Neural cell (in vitro differentiated cells): ENCODE results near the gene LRBA. TPM values are rescaled to one million over a fixed set of nuclear protein-coding genes. Genes with fewer than 3 reads are reported as not detected.

Source experiments
- H2AFZ ChIP-seq: fragments of 200-600, 300-800 bp; sonication (generic), shearing (Covaris generic); 2 replicates; pipeline ENCODE4 v1.6.0; 2014; ENCODE audit warnings: low read depth, mild to moderate bottlenecking, antibody characterized with exemption, low read length, moderate library complexity
- H3F3A ChIP-seq: fragments of 200-600 bp; shearing (Covaris generic); 2 replicates; pipeline ENCODE4 v1.6.1; 2016; ENCODE audit warnings: mild to moderate bottlenecking, moderate library complexity, mixed read lengths, antibody characterized with exemption, low read length; ENCODE audit not compliant: insufficient read depth, poor library complexity, severe bottlenecking
- H3K27ac ChIP-seq: fragments of 200-600, 300-800 bp; sonication (generic), shearing (Covaris generic); 2 replicates; pipeline ENCODE4 v1.5.1; 2014; ENCODE audit warnings: mild to moderate bottlenecking, low read length, moderate library complexity
- H3K27me3 ChIP-seq: fragments of 300-800, 200-600 bp; sonication (generic), shearing (Covaris generic); 2 replicates; pipeline ENCODE4 v1.6.0; 2014; ENCODE audit warnings: mild to moderate bottlenecking, low read depth, low read length, moderate library complexity; ENCODE audit not compliant: insufficient read depth
- H3K36me3 ChIP-seq: fragments of 300-800, 200-600 bp; sonication (generic), shearing (Covaris generic); 2 replicates; pipeline ENCODE4 v1.5.1; 2014; ENCODE audit warnings: mild to moderate bottlenecking, antibody characterized with exemption, low read length, moderate library complexity; ENCODE audit not compliant: insufficient read depth
- H3K4me2 ChIP-seq: fragments of 300-800, 200-600 bp; sonication (generic), shearing (Covaris generic); 2 replicates; pipeline ENCODE4 v1.6.0; 2014; ENCODE audit warnings: mild to moderate bottlenecking, low read length
- H3K4me3 ChIP-seq: fragments of 300-800, 200-600 bp; sonication (generic), shearing (Covaris generic); 2 replicates; pipeline ENCODE4 v1.5.1; 2014; ENCODE audit warnings: mild to moderate bottlenecking, low read length, moderate library complexity
- H3K79me2 ChIP-seq: fragments of 200-600 bp; shearing (Covaris generic); replicated peaks from 2 replicates; pipeline ENCODE4 v1.6.0; 2014; ENCODE audit warnings: mild to moderate bottlenecking, low read length, moderate library complexity; ENCODE audit not compliant: insufficient read depth
- H3K9ac ChIP-seq: fragments of 300-800, 200-600 bp; sonication (generic), shearing (Covaris generic); 2 replicates; pipeline ENCODE4 v1.6.1; 2016; ENCODE audit warnings: mild to moderate bottlenecking, low read length, mixed read lengths
- H3K9me2 ChIP-seq: fragments of 200-600 bp; shearing (Covaris generic); 2 replicates; pipeline ENCODE4 v1.6.1; 2016; ENCODE audit warnings: mild to moderate bottlenecking, low read length, mixed read lengths; ENCODE audit not compliant: insufficient read depth
- H3K9me3 ChIP-seq: fragments of 200-600, 300-800 bp; sonication (generic), shearing (Covaris generic); 2 replicates; pipeline ENCODE4 v1.6.1; 2016; ENCODE audit warnings: mild to moderate bottlenecking, mixed run types, low read length, moderate library complexity, mixed read lengths
- H4K20me1 ChIP-seq: fragments of 200-600 bp; shearing (Covaris generic); 2 replicates; pipeline ENCODE4 v1.6.1; 2016; ENCODE audit warnings: mild to moderate bottlenecking, mixed run types; ENCODE audit not compliant: insufficient read depth
- EP300 ChIP-seq: fragments of 450-650 bp; conservative IDR thresholded peaks from 2 replicates; pipeline ENCODE4 v1.6.1; 2014; ENCODE audit warnings: antibody characterized with exemption, mild to moderate bottlenecking, moderate library complexity; ENCODE audit not compliant: poor library complexity, severe bottlenecking
- EZH2 ChIP-seq: fragments of 200-600, 300-800 bp; shearing (Covaris generic), sonication (generic); IDR thresholded peaks from 2 replicates; pipeline ENCODE4 v1.6.1; 2014; ENCODE audit warnings: antibody characterized with exemption, low read length, borderline replicate concordance, mild to moderate bottlenecking; ENCODE audit not compliant: insufficient read depth, poor library complexity, severe bottlenecking
- MXI1 ChIP-seq: fragments of 450-650 bp; conservative IDR thresholded peaks from 2 replicates; pipeline ENCODE4 v1.6.1; 2014; ENCODE audit warnings: antibody characterized with exemption, mild to moderate bottlenecking; ENCODE audit not compliant: poor library complexity, severe bottlenecking
- POLR2AphosphoS5 ChIP-seq: IDR thresholded peaks from 2 replicates; pipeline ENCODE4 v1.6.1; 2012
- RAD21 ChIP-seq: fragments of 450-650 bp; conservative IDR thresholded peaks from 2 replicates; pipeline ENCODE4 v1.6.1; 2014; ENCODE audit warnings: antibody characterized with exemption, mild to moderate bottlenecking, moderate library complexity
- REST ChIP-seq: IDR thresholded peaks from 2 replicates; pipeline ENCODE4 v1.6.1; 2012; ENCODE audit warnings: borderline replicate concordance
- SMC3 ChIP-seq: fragments of 450-650 bp; conservative IDR thresholded peaks from 2 replicates; pipeline ENCODE4 v1.6.1; 2014; ENCODE audit warnings: antibody characterized with exemption, mild to moderate bottlenecking, moderate library complexity; ENCODE audit not compliant: poor library complexity
- TAF1 ChIP-seq: IDR thresholded peaks from 2 replicates; pipeline ENCODE4 v1.6.1; 2012; ENCODE audit warnings: low read depth
- polyA plus RNA-seq: library from polyadenylated mRNA; depleted of rRNA; stranded (reverse); fragments of >200 nt; gene quantifications from 2 replicates; pipeline ENCODE4 v1.2.3, GENCODE V29; 2014
- TF ChIP-seq, protein P1 (sequence below): fragments of 450-650 bp; IDR thresholded peaks from 2 replicates; pipeline ENCODE4 v1.5.1; 2014; ENCODE audit warnings: antibody characterized with exemption, mild to moderate bottlenecking, moderate library complexity; ENCODE audit not compliant: poor library complexity, severe bottlenecking

Gene LRBA
- polyA plus RNA-seq, 1 donor from 2014 or later = 7.1 TPM

DNA sequence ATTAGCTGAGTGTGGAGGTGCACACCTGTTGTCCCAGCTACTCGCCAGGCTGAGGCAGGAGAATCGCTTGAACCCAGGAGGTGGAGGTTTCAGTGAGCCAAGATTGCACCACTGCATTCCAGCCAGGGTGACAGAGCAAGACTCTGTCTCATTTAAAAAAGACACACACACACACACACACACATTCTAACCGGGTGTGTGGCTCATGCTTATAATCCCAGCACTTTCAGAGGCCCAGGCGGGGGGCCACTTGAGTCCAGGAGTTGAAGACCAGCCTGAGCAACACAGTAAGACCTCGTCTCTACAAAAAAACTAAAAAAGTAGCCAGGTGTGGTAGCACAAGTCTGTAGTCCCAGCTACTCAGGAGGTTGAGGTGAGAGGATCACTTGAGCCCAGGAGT, 152.3 kb downstream of the LRBA start:
- Histone ChIP-seq H3K4me2 (no peak overlapping the region), H3K9me2 (no peaks in the 10 kb centered on the region), H3K9ac (no peak overlapping the region), H4K20me1 (no peaks in the 10 kb centered on the region), H3K27me3 (no peaks in the 10 kb centered on the region), H3K79me2 (no peaks in the 10 kb centered on the region), H3K27ac (no peak overlapping the region), H3F3A (no peaks in the 10 kb centered on the region), H3K4me3 (no peak overlapping the region), H3K9me3 (no peaks in the 10 kb centered on the region), H3K36me3 (no peaks in the 10 kb centered on the region), H2AFZ (no peak overlapping the region)
- no peak for TF ChIP-seq EZH2
- TF ChIP-seq POLR2AphosphoS5 = no peak
- TF ChIP-seq RAD21 = no peak
- no peak for TF ChIP-seq TAF1
- no peak for TF ChIP-seq MXI1
- no peak for TF ChIP-seq REST
- TF ChIP-seq SMC3 = no peak
- no peak for TF ChIP-seq EP300
- TF ChIP-seq, protein P1, sequence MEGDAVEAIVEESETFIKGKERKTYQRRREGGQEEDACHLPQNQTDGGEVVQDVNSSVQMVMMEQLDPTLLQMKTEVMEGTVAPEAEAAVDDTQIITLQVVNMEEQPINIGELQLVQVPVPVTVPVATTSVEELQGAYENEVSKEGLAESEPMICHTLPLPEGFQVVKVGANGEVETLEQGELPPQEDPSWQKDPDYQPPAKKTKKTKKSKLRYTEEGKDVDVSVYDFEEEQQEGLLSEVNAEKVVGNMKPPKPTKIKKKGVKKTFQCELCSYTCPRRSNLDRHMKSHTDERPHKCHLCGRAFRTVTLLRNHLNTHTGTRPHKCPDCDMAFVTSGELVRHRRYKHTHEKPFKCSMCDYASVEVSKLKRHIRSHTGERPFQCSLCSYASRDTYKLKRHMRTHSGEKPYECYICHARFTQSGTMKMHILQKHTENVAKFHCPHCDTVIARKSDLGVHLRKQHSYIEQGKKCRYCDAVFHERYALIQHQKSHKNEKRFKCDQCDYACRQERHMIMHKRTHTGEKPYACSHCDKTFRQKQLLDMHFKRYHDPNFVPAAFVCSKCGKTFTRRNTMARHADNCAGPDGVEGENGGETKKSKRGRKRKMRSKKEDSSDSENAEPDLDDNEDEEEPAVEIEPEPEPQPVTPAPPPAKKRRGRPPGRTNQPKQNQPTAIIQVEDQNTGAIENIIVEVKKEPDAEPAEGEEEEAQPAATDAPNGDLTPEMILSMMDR = no peak

GRCh38 chr4:150859453-150859852, 155.6 kb downstream of the LRBA start:
- Histone ChIP-seq H3K9ac (no peak overlapping the region), H3K27me3 (no peaks in the 10 kb centered on the region), H2AFZ (no peak overlapping the region), H3K9me3 (no peaks in the 10 kb centered on the region), H4K20me1 (no peaks in the 10 kb centered on the region), H3K79me2 (no peaks in the 10 kb centered on the region), H3K36me3 (no peaks in the 10 kb centered on the region), H3K4me3 (no peak overlapping the region), H3K4me2 (no peak overlapping the region), H3F3A (no peaks in the 10 kb centered on the region), H3K9me2 (no peaks in the 10 kb centered on the region), H3K27ac (no peak overlapping the region)
- TF ChIP-seq REST = no peak
- TF ChIP-seq EZH2 = no peak
- no peak for TF ChIP-seq RAD21
- TF ChIP-seq TAF1 = no peak
- no peak for TF ChIP-seq MXI1
- TF ChIP-seq SMC3 = no peak
- TF ChIP-seq, protein P1 = no peak
- TF ChIP-seq EP300 = no peak
- TF ChIP-seq POLR2AphosphoS5 = no peak
